Adrenal gland (tissue), 12 donors: ENCODE measurements around the gene SSC5D. TPM values are rescaled to one million over a fixed set of nuclear protein-coding genes. Genes with fewer than 3 reads are reported as not detected.

Source experiments
- DNase-seq, 7 donors: peaks; one replicate each; pipeline ENCODE4 v3.0.0-alpha.2; 2019 to 2020
- H3K27ac ChIP-seq, 5 donors: fragments of 200-600 bp; sonication (generic) in 4 of 5; 1 replicate in 3 of 5; 2 replicates in 2 of 5; pipeline versions ENCODE4 v1.5.1 to v1.8.0; 2016 to 2020; ENCODE audit warnings: mild to moderate bottlenecking in 1 of 5
- H3K27me3 ChIP-seq: fragments of 200-600 bp; 2 replicates; pipeline ENCODE4 v1.8.0; 2021
- H3K36me3 ChIP-seq, 2 donors: fragments of 200-600 bp; replicated peaks in 1 of 2; 1 replicate in 1 of 2; 2 replicates in 1 of 2; pipeline versions ENCODE4 v1.5.1 to v1.8.0; 2018 to 2022
- H3K4me1 ChIP-seq, 2 donors: fragments of 200-600 bp; replicated peaks in 1 of 2; 1 replicate in 1 of 2; 2 replicates in 1 of 2; pipeline versions ENCODE4 v1.5.1 to v1.8.0; 2018 to 2021
- H3K4me3 ChIP-seq, 4 donors: fragments of 200-600 bp; sonication (generic) in 3 of 4; one replicate each; pipeline ENCODE4 v1.5.1; 2016 to 2018
- H3K9me3 ChIP-seq, 3 donors: fragments of 200-600 bp; sonication (generic) in 1 of 3; replicated peaks in 1 of 3; 1 replicate in 2 of 3; 2 replicates in 1 of 3; pipeline versions ENCODE4 v1.5.1 to v1.8.0; 2016 to 2021
- CTCF ChIP-seq, 6 experiments: fragments of 450-650 bp in 4 of 6; fragments of 200-600 bp in 2 of 6; sonication (generic) in 1 of 6; IDR thresholded peaks; 1 replicate in 5 of 6; 2 replicates in 1 of 6; pipeline versions ENCODE4 v1.5.1 to v1.8.0; 2016 to 2021; ENCODE audit warnings: antibody characterized with exemption in 6 of 6, mild to moderate bottlenecking in 2 of 6, moderate library complexity in 1 of 6
- POLR2A ChIP-seq, 2 donors: fragments of 450-650 bp; IDR thresholded peaks; one replicate each; pipeline ENCODE4 v1.6.1; 2017; ENCODE audit warnings: antibody characterized with exemption in 2 of 2, mild to moderate bottlenecking in 2 of 2, moderate library complexity in 1 of 2
- WGBS, 4 donors: extraction: QIAGEN DNeasy Blood & Tissue Kit in 2 of 4; methylation state at CpG; one replicate each; pipeline versions ENCODE4 v1.1.5 to v1.1.7; 2013 to 2017; 5-methylcytosine and 5-hydroxymethylcytosine counted together
- intact Hi-C, 2 donors: fragments of 100-400 bp; cut with DNase I; formaldehyde crosslinking; loops; one replicate each; pipeline versions ENCODE4 v1.14.1 to v1.15.0; 2022 to 2023
- polyA plus RNA-seq, 3 donors: library from polyadenylated mRNA; stranded (reverse); fragments of 200-250 nt in 2 of 3; fragments of 350-450 nt in 1 of 3; fragmentation: Illumina TruSeq in 1 of 3; extraction: RNeasy Lipid Tissue Mini Kit (QIAGEN cat#74804) in 1 of 3; gene quantifications; one replicate each; pipeline ENCODE4 v1.2.3, GENCODE V29; 2013 to 2014
- total RNA-seq, 9 donors: library from RNA; depleted of rRNA in 4 of 9; stranded (reverse); fragments of >200 nt in 4 of 9; fragments of 120-200 nt in 1 of 9; fragmentation: NEBNext Ultra II Directional in 1 of 9; extraction: Animal tissue kit (Norgen Biotek cat#: 25700) in 1 of 9; gene quantifications; one replicate each; pipeline versions ENCODE4 v1.1.0 to v1.2.4, GENCODE V29; 2013 to 2023
- donor health status: healthy with polysubstance abuse.
- donor health status: Bipolar disorder and iron deficiency.
- donor health status: DM: yes; HTN: yes; CAD: no.
- donor health status: DM: no; HTN: no; CAD: no.
- donor health status: DM: no; HTN: no; CAD: no.
- donor health status: DM: yes; HTN: yes; CAD: no.

SSC5D gene
- total and polyA plus RNA-seq, 12 donors: 0.33 to 10.0 (median 4.4) TPM

GRCh38 chr19:55492362-55492944 lies 4.2 kb downstream of the SSC5D start:
- Histone ChIP-seq H3K27ac (no peak overlapping the region), H3K4me1 (peaks cover 5 to 7% of the 10 kb centered on the region in 2 donors), H3K4me3 (no peak overlapping the region), H3K27me3 (no peaks in the 10 kb centered on the region), H3K36me3 (no peaks in the 10 kb centered on the region), H3K9me3 (no peaks in the 10 kb centered on the region)
- DNase-seq: no peak
- intact Hi-C loops: no loop called here
- WGBS, 4 donors: 46 to 56% (median 54%) methylated on average over 12 of the region's 12 CpGs
- TF ChIP-seq CTCF (IDR thresholded peaks at IDR 0.05) (no peak), POLR2A (IDR thresholded peaks at IDR 0.05) (no peak)

- 44 to 58% (median 51%) methylated on average over 10 to 18 of the region's 18 CpGs for WGBS, 4 donors
These were observed 4.9 kb downstream of the SSC5D start for GRCh38 chr19:55493052-55493644.

GRCh38 chr19:55493645-55494171 lies 5.5 kb downstream of the SSC5D start:
- 45 to 80% (median 47%) methylated on average over 7 to 38 of the region's 38 CpGs for WGBS, 4 donors
- peak overlapping the region in 4 of 5 donors; percentile 13 to 69 (median 58) for H3K27ac ChIP-seq
- no peaks in the 10 kb centered on the region for H3K4me1 ChIP-seq

More at GRCh38 chr19:55493052-55493644, 4.9 kb downstream of the SSC5D start:
- H3K27me3 ChIP-seq: no peaks in the 10 kb centered on the region
- TF ChIP-seq CTCF (IDR thresholded peaks at IDR 0.05): no peak
- TF ChIP-seq POLR2A (IDR thresholded peaks at IDR 0.05): no peak
- H3K4me3 ChIP-seq: no peak overlapping the region
- H3K9me3 ChIP-seq: no peaks in the 10 kb centered on the region
- H3K27ac ChIP-seq: peak overlapping the region in 4 of 5 donors; percentile 13 to 69 (median 58)
- DNase-seq: no peak
- no peaks in the 10 kb centered on the region for H3K36me3 ChIP-seq
- peaks cover 0 to under 1% of the 10 kb centered on the region in 2 donors for H3K4me1 ChIP-seq
- intact Hi-C loops: no loop called here

More at GRCh38 chr19:55493645-55494171, 5.5 kb downstream of the SSC5D start:
- DNase-seq: no peak
- no peaks in the 10 kb centered on the region for H3K27me3 ChIP-seq
- TF ChIP-seq CTCF (IDR thresholded peaks at IDR 0.05) (no peak), POLR2A (IDR thresholded peaks at IDR 0.05) (no peak)
- no peak overlapping the region for H3K4me3 ChIP-seq
- no peaks in the 10 kb centered on the region for H3K9me3 ChIP-seq
- H3K36me3 ChIP-seq: no peaks in the 10 kb centered on the region
- intact Hi-C loops: no loop called here
